ACC112 (cell line): Measurements from ENCODE around the gene RCAN2.
A peak's percentile ranks its signal among the peaks of the same experiment; 100 is the strongest.
"Not testable (repeated sequence)": the region's sequence is repeated elsewhere in the genome, so short reads cannot be mapped to it uniquely, and the experiment has no call there.

Experiments used
- H2AFZ ChIP-seq: fragments of 200-600 bp; sonication (generic); one replicate; pipeline ENCODE4 v1.6.0; 2017; ENCODE audit warnings: antibody characterized with exemption, low read length; ENCODE audit not compliant: unreplicated experiment
- H3K27ac ChIP-seq: fragments of 200-600 bp; sonication (generic); 2 replicates; pipeline ENCODE4 v1.5.1; 2014; ENCODE audit warnings: low read depth, mild to moderate bottlenecking, antibody characterized with exemption, low read length, moderate library complexity
- H3K27me3 ChIP-seq: fragments of 200-600 bp; sonication (generic); 2 replicates; pipeline ENCODE4 v1.6.1; 2014; ENCODE audit warnings: mild to moderate bottlenecking, antibody characterized with exemption, low read length, moderate library complexity, mixed read lengths; ENCODE audit not compliant: insufficient read depth
- H3K36me3 ChIP-seq: fragments of 200-600 bp; sonication (generic); 2 replicates; pipeline ENCODE4 v1.6.1; 2016; ENCODE audit warnings: mild to moderate bottlenecking, antibody characterized with exemption, low read length, moderate library complexity, mixed read lengths; ENCODE audit not compliant: insufficient read depth
- H3K4me1 ChIP-seq: fragments of 200-600 bp; sonication (generic); one replicate; pipeline ENCODE4 v1.6.1; 2016; ENCODE audit warnings: low read length, mixed read lengths; ENCODE audit not compliant: insufficient read depth, unreplicated experiment, control insufficient read depth
- H3K4me3 ChIP-seq: fragments of 200-600 bp; sonication (generic); 2 replicates; pipeline ENCODE4 v1.5.1; 2014; ENCODE audit warnings: mild to moderate bottlenecking, low read depth, low read length
- H3K79me2 ChIP-seq: fragments of 200-600 bp; sonication (generic); one replicate; pipeline ENCODE4 v1.6.0; 2016; ENCODE audit warnings: low read length; ENCODE audit not compliant: control insufficient read depth, unreplicated experiment, insufficient read depth

RCAN2 gene

GRCh38 chr6:46334442-46334841 lies 156.8 kb downstream of the RCAN2 start:
- Histone ChIP-seq H2AFZ (no peak overlapping the region), H3K27ac (no peak overlapping the region), H3K4me3 (no peak overlapping the region), H3K27me3 (no peaks in the 10 kb centered on the region), H3K36me3 (no peaks in the 10 kb centered on the region), H3K79me2 (no peaks in the 10 kb centered on the region), H3K4me1 (no peaks in the 10 kb centered on the region)

GRCh38 chr6:46333481-46333880 lies 157.8 kb downstream of the RCAN2 start:
- H3K27ac ChIP-seq: no peak overlapping the region
- no peak overlapping the region for H3K4me3 ChIP-seq
- H3K79me2 ChIP-seq: no peaks in the 10 kb centered on the region
- no peaks in the 10 kb centered on the region for H3K36me3 ChIP-seq
- H2AFZ ChIP-seq: no peak overlapping the region
- H3K27me3 ChIP-seq: no peaks in the 10 kb centered on the region
- H3K4me1 ChIP-seq: no peaks in the 10 kb centered on the region

- H3K36me3 ChIP-seq, H3K4me3 ChIP-seq, H3K79me2 ChIP-seq, H2AFZ ChIP-seq, H3K27me3 ChIP-seq, H3K4me1 ChIP-seq, H3K27ac ChIP-seq: not testable (repeated sequence)
Measured at GRCh38 chr6:46332448-46332847, 158.8 kb downstream of the RCAN2 start.

- H3K4me3 ChIP-seq: no peak overlapping the region
- no peak overlapping the region for H3K27ac ChIP-seq
- H2AFZ ChIP-seq: no peak overlapping the region
- no peaks in the 10 kb centered on the region for H3K27me3 ChIP-seq
- no peaks in the 10 kb centered on the region for H3K79me2 ChIP-seq
- H3K36me3 ChIP-seq: no peaks in the 10 kb centered on the region
- no peaks in the 10 kb centered on the region for H3K4me1 ChIP-seq
Measured at GRCh38 chr6:46331461-46331860, 159.8 kb downstream of the RCAN2 start.

GRCh38 chr6:46329568-46329967 lies 161.7 kb downstream of the RCAN2 start:
- Histone ChIP-seq H3K4me1 (peaks cover 12% of the 10 kb centered on the region), H2AFZ (no peak overlapping the region), H3K36me3 (no peaks in the 10 kb centered on the region), H3K27ac (no peak overlapping the region), H3K27me3 (no peaks in the 10 kb centered on the region), H3K79me2 (no peaks in the 10 kb centered on the region), H3K4me3 (no peak overlapping the region)

GRCh38 chr6:46327779-46328178 lies 163.5 kb downstream of the RCAN2 start:
- peaks cover 18% of the 10 kb centered on the region for H3K4me1 ChIP-seq
- H3K79me2 ChIP-seq: no peaks in the 10 kb centered on the region
- H3K27ac ChIP-seq: no peak overlapping the region
- no peaks in the 10 kb centered on the region for H3K36me3 ChIP-seq
- H3K27me3 ChIP-seq: no peaks in the 10 kb centered on the region
- H2AFZ ChIP-seq: no peak overlapping the region
- H3K4me3 ChIP-seq: no peak overlapping the region

GRCh38 chr6:46325561-46326530 lies 165.4 kb downstream of the RCAN2 start:
- no peak overlapping the region for H3K4me3 ChIP-seq
- no peaks in the 10 kb centered on the region for H3K27me3 ChIP-seq
- H3K36me3 ChIP-seq: no peaks in the 10 kb centered on the region
- no peak overlapping the region for H3K27ac ChIP-seq
- H3K4me1 ChIP-seq: peaks cover 18% of the 10 kb centered on the region
- no peaks in the 10 kb centered on the region for H3K79me2 ChIP-seq
- H2AFZ ChIP-seq: peak overlapping the region; percentile 53

GRCh38 chr6:46324706-46325105 lies 166.5 kb downstream of the RCAN2 start:
- no peak overlapping the region for H3K27ac ChIP-seq
- peaks cover 18% of the 10 kb centered on the region for H3K4me1 ChIP-seq
- H3K4me3 ChIP-seq: no peak overlapping the region
- H3K27me3 ChIP-seq: no peaks in the 10 kb centered on the region
- no peak overlapping the region for H2AFZ ChIP-seq
- no peaks in the 10 kb centered on the region for H3K36me3 ChIP-seq
- H3K79me2 ChIP-seq: no peaks in the 10 kb centered on the region

GRCh38 chr6:46323966-46324622 lies 167.2 kb downstream of the RCAN2 start:
- H3K79me2 ChIP-seq: no peaks in the 10 kb centered on the region

GRCh38 chr6:46323312-46323965 lies 167.8 kb downstream of the RCAN2 start:
- Histone ChIP-seq H3K4me1 (peaks cover 18% of the 10 kb centered on the region), H3K79me2 (no peaks in the 10 kb centered on the region), H3K36me3 (no peaks in the 10 kb centered on the region), H2AFZ (peak overlapping the region; percentile 39), H3K27ac (no peak overlapping the region), H3K27me3 (no peaks in the 10 kb centered on the region), H3K4me3 (no peak overlapping the region)

More at GRCh38 chr6:46323966-46324622, 167.2 kb downstream of the RCAN2 start:
- no peaks in the 10 kb centered on the region for H3K27me3 ChIP-seq
- peaks cover 18% of the 10 kb centered on the region for H3K4me1 ChIP-seq
- no peak overlapping the region for H3K4me3 ChIP-seq
- no peaks in the 10 kb centered on the region for H3K36me3 ChIP-seq
- peak overlapping the region; percentile 39 for H2AFZ ChIP-seq
- no peak overlapping the region for H3K27ac ChIP-seq
